GM12874 (cell line): ENCODE measurements around the gene PPP1R3F.
A peak's percentile ranks its signal among the peaks of the same experiment; 100 is the strongest.

Source experiments
- CTCF ChIP-seq: IDR thresholded peaks from 2 replicates; pipeline ENCODE4 v1.5.1; 2011; ENCODE audit warnings: low read depth, mild to moderate bottlenecking, control low read depth, low read length, moderate library complexity; ENCODE audit not compliant: insufficient read depth

Gene PPP1R3F

GRCh38 chrX:49230500-49231232 is 38.9 kb upstream of the PPP1R3F start:
- peak; percentile 37 for TF ChIP-seq CTCF

- TF ChIP-seq CTCF = no peak
Measured at GRCh38 chrX:49231333-49232000, 38.1 kb upstream of the PPP1R3F start.

GRCh38 chrX:49232525-49232924 is 37.1 kb upstream of the PPP1R3F start:
- no peak for TF ChIP-seq CTCF

GRCh38 chrX:49233176-49233575 is 36.4 kb upstream of the PPP1R3F start, which contains the start of gene CACNA1F:
Gene CACNA1F, minus strand, starts transcription at chrX:49233340. Its CDS starts 31 bp downstream, at chrX:49233309.
- no peak for TF ChIP-seq CTCF

- TF ChIP-seq CTCF = no peak
Measured at GRCh38 chrX:49233887-49234555, 35.6 kb upstream of the PPP1R3F start.

GRCh38 chrX:49237060-49237459 is 32.5 kb upstream of the PPP1R3F start:
- TF ChIP-seq CTCF = no peak

GRCh38 chrX:49238735-49239134 is 30.9 kb upstream of the PPP1R3F start:
- no peak for TF ChIP-seq CTCF
